Keratinocyte (primary cell): Measurements from ENCODE around the gene RGS2. TPM values are rescaled to one million over a fixed set of nuclear protein-coding genes. Genes with fewer than 3 reads are reported as not detected.
A peak's percentile ranks its signal among the peaks of the same experiment; 100 is the strongest.

ENCODE experiments used
- DNase-seq: peaks from one replicate; pipeline ENCODE4 v3.0.0-alpha.2; 2011; ENCODE audit warnings: low read depth, missing footprints, low spot score
- FAIRE-seq: peaks from 2 replicates; lab custom pipeline; 2011; peaks lifted over from hg19 to GRCh38; lab: Jason Lieb, UNC
- H2AFZ ChIP-seq: 2 replicates; pipeline ENCODE4 v1.6.0; 2012; ENCODE audit warnings: low read length, control low read depth, inconsistent platforms; ENCODE audit not compliant: control insufficient read depth
- H3K27ac ChIP-seq: 2 replicates; pipeline ENCODE4 v1.5.1; 2011; ENCODE audit warnings: low read length; ENCODE audit not compliant: control insufficient read depth, insufficient read depth
- H3K27me3 ChIP-seq: 3 replicates; pipeline ENCODE4 v1.6.0; 2011; ENCODE audit warnings: low read length; ENCODE audit not compliant: control insufficient read depth, insufficient read depth; ENCODE audit errors: extremely low read depth
- H3K36me3 ChIP-seq, 2 experiments: 2 replicates in 1 of 2; 3 replicates in 1 of 2; pipeline ENCODE4 v1.5.1; 2011; ENCODE audit warnings: low read length in 2 of 2, mild to moderate bottlenecking in 1 of 2; ENCODE audit not compliant: control insufficient read depth in 2 of 2, insufficient read depth in 2 of 2; ENCODE audit errors: extremely low read depth in 1 of 2
- H3K4me1 ChIP-seq: 3 replicates; pipeline ENCODE4 v1.5.1; 2011; ENCODE audit warnings: low read length; ENCODE audit not compliant: control insufficient read depth, insufficient read depth; ENCODE audit errors: extremely low read depth
- H3K4me2 ChIP-seq: 3 replicates; pipeline ENCODE4 v1.6.0; 2011; ENCODE audit warnings: low read depth, low read length; ENCODE audit not compliant: control insufficient read depth, insufficient read depth; ENCODE audit errors: extremely low read depth
- H3K4me3 ChIP-seq, 3 experiments: fragments of 200-600 bp in 1 of 3; sonication (generic) in 1 of 3; 2 replicates in 2 of 3; 3 replicates in 1 of 3; pipeline ENCODE4 v1.5.1; 2011 to 2016; ENCODE audit warnings: low read length in 3 of 3, mild to moderate bottlenecking in 3 of 3, control low read depth in 2 of 3, inconsistent platforms in 1 of 3, low read depth in 1 of 3, mixed read lengths in 1 of 3, mixed run types in 1 of 3, moderate library complexity in 1 of 3; ENCODE audit not compliant: control insufficient read depth in 2 of 3, insufficient read depth in 2 of 3; ENCODE audit errors: extremely low read depth in 1 of 3
- H3K79me2 ChIP-seq: 2 replicates; pipeline ENCODE4 v1.6.0; 2012; ENCODE audit warnings: low read length; ENCODE audit not compliant: control insufficient read depth, insufficient read depth
- H3K9ac ChIP-seq: 3 replicates; pipeline ENCODE4 v1.6.0; 2011; ENCODE audit warnings: low read length; ENCODE audit not compliant: control insufficient read depth, insufficient read depth; ENCODE audit errors: extremely low read depth
- H3K9me1 ChIP-seq: 3 replicates; pipeline ENCODE4 v1.6.0; 2011; ENCODE audit warnings: low read length; ENCODE audit not compliant: control insufficient read depth, insufficient read depth; ENCODE audit errors: extremely low read depth
- H3K9me3 ChIP-seq: 2 replicates; pipeline ENCODE4 v1.5.1; 2012; ENCODE audit warnings: low read depth, low read length; ENCODE audit not compliant: control insufficient read depth
- H4K20me1 ChIP-seq: 3 replicates; pipeline ENCODE4 v1.6.0; 2011; ENCODE audit warnings: low read length; ENCODE audit not compliant: control insufficient read depth, insufficient read depth; ENCODE audit errors: extremely low read depth
- CTCF ChIP-seq, 3 experiments: IDR thresholded peaks in 1 of 3; conservative IDR thresholded peaks in 1 of 3; optimal IDR thresholded peaks in 1 of 3; 2 replicates in 2 of 3; 3 replicates in 1 of 3; pipeline versions ENCODE3 to v1.5.1; 2011; ENCODE audit warnings: low read length in 3 of 3, mild to moderate bottlenecking in 3 of 3, moderate library complexity in 2 of 3, control low read depth in 1 of 3, inconsistent platforms in 1 of 3; ENCODE audit not compliant: insufficient read depth in 2 of 3; ENCODE audit errors: extremely low read depth in 1 of 3
- EZH2 ChIP-seq: IDR thresholded peaks from one replicate; pipeline ENCODE4 v1.6.1; 2012; ENCODE audit warnings: inconsistent platforms, mild to moderate bottlenecking, low read length, moderate library complexity
- dilution Hi-C: fragments of 300-500 bp; cut with MboI; formaldehyde crosslinking; loops from one replicate; pipeline ENCODE4 v1.7.0; 2020; ENCODE audit warnings: low sequenced_read_pairs; ENCODE audit not compliant: extremely low pct_ligation_motif_present
- polyA plus RNA-seq, 5 experiments: library from polyadenylated mRNA; depleted of rRNA in 3 of 5; stranded (reverse) in 3 of 5; stranded (forward) in 1 of 5; unstranded in 1 of 5; fragments of >200 nt; gene quantifications; 1 replicate in 1 of 5; 2 replicates in 3 of 5; 3 replicates in 1 of 5; pipeline versions ENCODE4 v1.2.1 to v1.2.3, GENCODE V29; 2011 to 2012; ENCODE audit warnings: missing spikeins in 2 of 5, low read depth in 1 of 5, low replicate concordance in 1 of 5

The RGS2 gene
- polyA plus RNA-seq, 1 donor (not counting 4 experiments of a cell fraction or from before 2014, with no cell fraction given) = 128 TPM

- no peaks in the 10 kb centered on the region for H3K9me1 ChIP-seq
- H3K9me3 ChIP-seq = no peaks in the 10 kb centered on the region
- no peaks in the 10 kb centered on the region for H3K36me3 ChIP-seq
- no peaks in the 10 kb centered on the region for H4K20me1 ChIP-seq
- dilution Hi-C loops = no loop called here
- H3K79me2 ChIP-seq = no peaks in the 10 kb centered on the region
- no peak overlapping the region for H3K27ac ChIP-seq
- peaks cover 11% of the 10 kb centered on the region for H3K4me1 ChIP-seq
- no peak overlapping the region for H3K4me3 ChIP-seq
- DNase-seq (no peak), FAIRE-seq (no peak)
- no peak overlapping the region for H3K9ac ChIP-seq
- H3K4me2 ChIP-seq = no peak overlapping the region
- TF ChIP-seq EZH2 = no peak
- TF ChIP-seq CTCF (optimal IDR thresholded peaks at IDR 0.05 in 1 of 3, IDR thresholded peaks at IDR 0.05 in 1 of 3, conservative IDR thresholded peaks at IDR 0.05 in 1 of 3; ENCODE audit: extremely low read depth in 1 of 3, insufficient read depth in 2 of 3, low read length in 3 of 3) = no peak
- no peak overlapping the region for H2AFZ ChIP-seq
- no peaks in the 10 kb centered on the region for H3K27me3 ChIP-seq
These were observed 32.6 kb upstream of the RGS2 start for GRCh38 chr1:192776206-192776605.

GRCh38 chr1:192776998-192777397, 31.8 kb upstream of the RGS2 start:
- no peaks in the 10 kb centered on the region for H3K27me3 ChIP-seq
- H3K9ac ChIP-seq = no peak overlapping the region
- FAIRE-seq (peak; percentile 17), DNase-seq (no peak)
- no peak overlapping the region for H3K4me3 ChIP-seq
- H3K79me2 ChIP-seq = no peaks in the 10 kb centered on the region
- peak overlapping the region; percentile 18 for H2AFZ ChIP-seq
- peak overlapping the region; percentile 28 for H3K4me2 ChIP-seq
- H3K9me1 ChIP-seq = no peaks in the 10 kb centered on the region
- dilution Hi-C loops = no loop called here
- peaks cover 11% of the 10 kb centered on the region for H3K4me1 ChIP-seq
- H3K36me3 ChIP-seq = no peaks in the 10 kb centered on the region
- H3K9me3 ChIP-seq = no peaks in the 10 kb centered on the region
- no peaks in the 10 kb centered on the region for H4K20me1 ChIP-seq
- no peak for TF ChIP-seq CTCF (optimal IDR thresholded peaks at IDR 0.05 in 1 of 3, IDR thresholded peaks at IDR 0.05 in 1 of 3, conservative IDR thresholded peaks at IDR 0.05 in 1 of 3; ENCODE audit: extremely low read depth in 1 of 3, insufficient read depth in 2 of 3, low read length in 3 of 3)
- TF ChIP-seq EZH2 = no peak
- no peak overlapping the region for H3K27ac ChIP-seq
